WTC11 (cell line): ENCODE results near the gene NAA50. TPM values are rescaled to one million over a fixed set of nuclear protein-coding genes. Genes with fewer than 3 reads are reported as not detected.

ENCODE experiments used
- ATAC-seq: fragments of 200-7000 bp; cut with Tn5 transposase; 2 replicates; pipeline ENCODE4 v1.10.0; 2021; ENCODE audit warnings: mild to moderate bottlenecking, moderate library complexity
- CTCF ChIA-PET: fragments of 300-600 bp; sonication (Branson Sonifier 250); formaldehyde crosslinking; loops from one replicate; lab custom pipeline; 2021; ENCODE audit warnings: antibody characterized with exemption; lab: Charles Lee
- POLR2A ChIA-PET: fragments of 350-600 bp; sonication (Branson Sonifier 250); formaldehyde crosslinking; loops from one replicate; lab custom pipeline; 2021; ENCODE audit warnings: antibody characterized with exemption; lab: Charles Lee
- DNase-seq: peaks from one replicate; pipeline ENCODE4 v3.0.0; 2021; ENCODE audit warnings: low spot score
- H3K27ac Mint-ChIP-seq: 2 replicates; pipeline ENCODE4 v1.8.0; 2021; ENCODE audit warnings: mixed read lengths
- H3K27me3 Mint-ChIP-seq: 2 replicates; pipeline ENCODE4 v1.8.0; 2021; ENCODE audit warnings: low read depth, mild to moderate bottlenecking, moderate library complexity, mixed read lengths
- H3K36me3 Mint-ChIP-seq: 2 replicates; pipeline ENCODE4 v1.8.0; 2021; ENCODE audit warnings: mixed read lengths
- H3K4me1 Mint-ChIP-seq: 2 replicates; pipeline ENCODE4 v1.8.0; 2022; ENCODE audit warnings: mixed read lengths
- H3K4me3 Mint-ChIP-seq: 2 replicates; pipeline ENCODE4 v1.8.0; 2021; ENCODE audit warnings: mild to moderate bottlenecking, moderate library complexity, mixed read lengths
- H3K9me3 Mint-ChIP-seq: 2 replicates; pipeline ENCODE4 v1.8.0; 2021; ENCODE audit warnings: mixed read lengths
- NFYB ChIP-seq: sonication (generic); formaldehyde crosslinking; conservative IDR thresholded peaks from 2 replicates; pipeline ENCODE4 v1.8.0; 2022; ENCODE audit warnings: low read depth, missing genetic modification reagents
- TCF7 ChIP-seq: sonication (generic); formaldehyde crosslinking; IDR thresholded peaks from 2 replicates; pipeline ENCODE4 v1.8.0; 2022; ENCODE audit warnings: mild to moderate bottlenecking, low read depth, missing genetic modification reagents, moderate library complexity
- ZNF138 ChIP-seq: sonication (generic); formaldehyde crosslinking; conservative IDR thresholded peaks from 2 replicates; pipeline ENCODE4 v1.8.1; 2022; ENCODE audit warnings: mild to moderate bottlenecking, moderate library complexity, missing genetic modification reagents
- ZNF396 ChIP-seq: fragments of 250-450 bp; sonication (Bioruptor Pico); IDR thresholded peaks from 2 replicates; pipeline ENCODE4 v1.8.0; 2021; ENCODE audit warnings: mild to moderate bottlenecking, moderate library complexity, borderline replicate concordance
- total RNA-seq: library from RNA; stranded (reverse); gene quantifications from 3 replicates; pipeline ENCODE4 v1.2.3, GENCODE V29; 2021
- TF ChIP-seq, protein P1 (sequence below): sonication (generic); formaldehyde crosslinking; IDR thresholded peaks from 2 replicates; pipeline ENCODE4 v1.8.0; 2023; ENCODE audit warnings: missing genetic modification reagents, mild to moderate bottlenecking, borderline replicate concordance
- TF ChIP-seq, protein P2 (sequence below): sonication (generic); formaldehyde crosslinking; conservative IDR thresholded peaks from 2 replicates; pipeline ENCODE4 v1.8.1; 2022; ENCODE audit warnings: mild to moderate bottlenecking, missing genetic modification reagents
- TF ChIP-seq, protein P3 (sequence below): fragments of 250-450 bp; sonication (Bioruptor Pico); IDR thresholded peaks from 2 replicates; pipeline ENCODE4 v1.9.0; 2021; ENCODE audit warnings: mild to moderate bottlenecking
- TF ChIP-seq, protein P4 (sequence below): fragments of 250-450 bp; sonication (Bioruptor Pico); IDR thresholded peaks from 2 replicates; pipeline ENCODE4 v1.9.0; 2021; ENCODE audit warnings: mild to moderate bottlenecking
- TF ChIP-seq, protein P5 (sequence below): sonication (generic); formaldehyde crosslinking; IDR thresholded peaks from 2 replicates; pipeline ENCODE4 v1.8.1; 2022; ENCODE audit warnings: low read depth, mild to moderate bottlenecking, moderate library complexity, missing genetic modification reagents, borderline replicate concordance
- TF ChIP-seq, protein P6 (sequence below): fragments of 200-600 bp; IDR thresholded peaks from 2 replicates; pipeline ENCODE4 v1.8.0; 2022; ENCODE audit warnings: antibody characterized with exemption
- TF ChIP-seq, protein P7 (sequence below): sonication (generic); formaldehyde crosslinking; IDR thresholded peaks from 2 replicates; pipeline ENCODE4 v1.8.0; 2022; ENCODE audit warnings: mild to moderate bottlenecking, missing genetic modification reagents

Gene NAA50
- total RNA-seq, 1 experiment from 2014 or later = 193 TPM

DNA sequence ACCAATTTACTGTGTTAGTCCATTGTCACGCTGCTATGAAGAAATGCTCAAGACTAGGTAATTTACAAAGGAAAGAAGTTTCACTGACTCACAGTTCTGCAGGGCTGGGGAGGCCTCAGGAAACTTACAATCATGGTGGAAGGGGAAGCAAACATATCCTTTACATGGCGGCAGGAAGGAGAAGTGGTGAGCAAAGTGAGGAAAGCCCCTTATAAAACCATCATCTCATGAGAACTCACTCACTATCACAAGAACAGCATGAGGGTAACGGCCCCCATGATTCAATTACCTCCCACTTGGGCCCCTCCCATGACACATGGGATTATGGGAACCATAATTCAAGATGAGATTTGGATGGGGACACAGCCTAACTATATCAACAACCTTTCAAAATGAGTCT, 69.8 kb downstream of the NAA50 start (continued):
- TF ChIP-seq, protein P1, sequence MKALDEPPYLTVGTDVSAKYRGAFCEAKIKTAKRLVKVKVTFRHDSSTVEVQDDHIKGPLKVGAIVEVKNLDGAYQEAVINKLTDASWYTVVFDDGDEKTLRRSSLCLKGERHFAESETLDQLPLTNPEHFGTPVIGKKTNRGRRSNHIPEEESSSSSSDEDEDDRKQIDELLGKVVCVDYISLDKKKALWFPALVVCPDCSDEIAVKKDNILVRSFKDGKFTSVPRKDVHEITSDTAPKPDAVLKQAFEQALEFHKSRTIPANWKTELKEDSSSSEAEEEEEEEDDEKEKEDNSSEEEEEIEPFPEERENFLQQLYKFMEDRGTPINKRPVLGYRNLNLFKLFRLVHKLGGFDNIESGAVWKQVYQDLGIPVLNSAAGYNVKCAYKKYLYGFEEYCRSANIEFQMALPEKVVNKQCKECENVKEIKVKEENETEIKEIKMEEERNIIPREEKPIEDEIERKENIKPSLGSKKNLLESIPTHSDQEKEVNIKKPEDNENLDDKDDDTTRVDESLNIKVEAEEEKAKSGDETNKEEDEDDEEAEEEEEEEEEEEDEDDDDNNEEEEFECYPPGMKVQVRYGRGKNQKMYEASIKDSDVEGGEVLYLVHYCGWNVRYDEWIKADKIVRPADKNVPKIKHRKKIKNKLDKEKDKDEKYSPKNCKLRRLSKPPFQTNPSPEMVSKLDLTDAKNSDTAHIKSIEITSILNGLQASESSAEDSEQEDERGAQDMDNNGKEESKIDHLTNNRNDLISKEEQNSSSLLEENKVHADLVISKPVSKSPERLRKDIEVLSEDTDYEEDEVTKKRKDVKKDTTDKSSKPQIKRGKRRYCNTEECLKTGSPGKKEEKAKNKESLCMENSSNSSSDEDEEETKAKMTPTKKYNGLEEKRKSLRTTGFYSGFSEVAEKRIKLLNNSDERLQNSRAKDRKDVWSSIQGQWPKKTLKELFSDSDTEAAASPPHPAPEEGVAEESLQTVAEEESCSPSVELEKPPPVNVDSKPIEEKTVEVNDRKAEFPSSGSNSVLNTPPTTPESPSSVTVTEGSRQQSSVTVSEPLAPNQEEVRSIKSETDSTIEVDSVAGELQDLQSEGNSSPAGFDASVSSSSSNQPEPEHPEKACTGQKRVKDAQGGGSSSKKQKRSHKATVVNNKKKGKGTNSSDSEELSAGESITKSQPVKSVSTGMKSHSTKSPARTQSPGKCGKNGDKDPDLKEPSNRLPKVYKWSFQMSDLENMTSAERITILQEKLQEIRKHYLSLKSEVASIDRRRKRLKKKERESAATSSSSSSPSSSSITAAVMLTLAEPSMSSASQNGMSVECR (CRISPR knock-in tag) = no peak
- TF ChIP-seq NFYB (CRISPR knock-in tag) = no peak
- TF ChIP-seq, protein P2, sequence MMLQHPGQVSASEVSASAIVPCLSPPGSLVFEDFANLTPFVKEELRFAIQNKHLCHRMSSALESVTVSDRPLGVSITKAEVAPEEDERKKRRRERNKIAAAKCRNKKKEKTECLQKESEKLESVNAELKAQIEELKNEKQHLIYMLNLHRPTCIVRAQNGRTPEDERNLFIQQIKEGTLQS (CRISPR knock-in tag) = no peak
- TF ChIP-seq, protein P3, sequence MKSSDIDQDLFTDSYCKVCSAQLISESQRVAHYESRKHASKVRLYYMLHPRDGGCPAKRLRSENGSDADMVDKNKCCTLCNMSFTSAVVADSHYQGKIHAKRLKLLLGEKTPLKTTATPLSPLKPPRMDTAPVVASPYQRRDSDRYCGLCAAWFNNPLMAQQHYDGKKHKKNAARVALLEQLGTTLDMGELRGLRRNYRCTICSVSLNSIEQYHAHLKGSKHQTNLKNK (CRISPR knock-in tag) = no peak
- no peak for TF ChIP-seq TCF7 (CRISPR knock-in tag)

DNA sequence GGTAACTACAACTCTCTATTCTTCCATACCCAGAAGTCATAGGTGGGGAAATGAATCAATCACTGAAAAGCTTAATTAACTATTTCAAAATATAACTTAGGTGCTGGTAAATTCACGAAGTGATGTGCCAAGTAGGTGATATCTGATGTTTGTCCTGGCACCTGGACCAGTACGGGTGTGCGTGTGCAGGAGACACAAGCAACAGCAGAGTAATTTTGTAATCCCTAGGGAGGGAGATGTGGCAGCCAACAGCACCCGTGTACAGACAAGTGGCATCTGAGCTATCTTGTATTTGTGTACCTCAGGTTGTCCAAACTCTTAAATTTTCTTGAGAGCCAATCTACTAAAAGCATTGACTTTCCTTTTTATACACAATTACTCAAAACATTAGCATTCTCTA, 72.5 kb downstream of the NAA50 start:
- H3K27ac Mint-ChIP-seq = no peak overlapping the region
- no peak for ATAC-seq
- no peak for DNase-seq
- TF ChIP-seq, protein P4, sequence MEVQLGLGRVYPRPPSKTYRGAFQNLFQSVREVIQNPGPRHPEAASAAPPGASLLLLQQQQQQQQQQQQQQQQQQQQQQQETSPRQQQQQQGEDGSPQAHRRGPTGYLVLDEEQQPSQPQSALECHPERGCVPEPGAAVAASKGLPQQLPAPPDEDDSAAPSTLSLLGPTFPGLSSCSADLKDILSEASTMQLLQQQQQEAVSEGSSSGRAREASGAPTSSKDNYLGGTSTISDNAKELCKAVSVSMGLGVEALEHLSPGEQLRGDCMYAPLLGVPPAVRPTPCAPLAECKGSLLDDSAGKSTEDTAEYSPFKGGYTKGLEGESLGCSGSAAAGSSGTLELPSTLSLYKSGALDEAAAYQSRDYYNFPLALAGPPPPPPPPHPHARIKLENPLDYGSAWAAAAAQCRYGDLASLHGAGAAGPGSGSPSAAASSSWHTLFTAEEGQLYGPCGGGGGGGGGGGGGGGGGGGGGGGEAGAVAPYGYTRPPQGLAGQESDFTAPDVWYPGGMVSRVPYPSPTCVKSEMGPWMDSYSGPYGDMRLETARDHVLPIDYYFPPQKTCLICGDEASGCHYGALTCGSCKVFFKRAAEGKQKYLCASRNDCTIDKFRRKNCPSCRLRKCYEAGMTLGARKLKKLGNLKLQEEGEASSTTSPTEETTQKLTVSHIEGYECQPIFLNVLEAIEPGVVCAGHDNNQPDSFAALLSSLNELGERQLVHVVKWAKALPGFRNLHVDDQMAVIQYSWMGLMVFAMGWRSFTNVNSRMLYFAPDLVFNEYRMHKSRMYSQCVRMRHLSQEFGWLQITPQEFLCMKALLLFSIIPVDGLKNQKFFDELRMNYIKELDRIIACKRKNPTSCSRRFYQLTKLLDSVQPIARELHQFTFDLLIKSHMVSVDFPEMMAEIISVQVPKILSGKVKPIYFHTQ (CRISPR knock-in tag) = no peak
- no peak for TF ChIP-seq TCF7 (CRISPR knock-in tag)
- TF ChIP-seq, protein P5, sequence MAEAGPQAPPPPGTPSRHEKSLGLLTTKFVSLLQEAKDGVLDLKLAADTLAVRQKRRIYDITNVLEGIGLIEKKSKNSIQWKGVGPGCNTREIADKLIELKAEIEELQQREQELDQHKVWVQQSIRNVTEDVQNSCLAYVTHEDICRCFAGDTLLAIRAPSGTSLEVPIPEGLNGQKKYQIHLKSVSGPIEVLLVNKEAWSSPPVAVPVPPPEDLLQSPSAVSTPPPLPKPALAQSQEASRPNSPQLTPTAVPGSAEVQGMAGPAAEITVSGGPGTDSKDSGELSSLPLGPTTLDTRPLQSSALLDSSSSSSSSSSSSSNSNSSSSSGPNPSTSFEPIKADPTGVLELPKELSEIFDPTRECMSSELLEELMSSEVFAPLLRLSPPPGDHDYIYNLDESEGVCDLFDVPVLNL = no peak
- TF ChIP-seq, protein P6, sequence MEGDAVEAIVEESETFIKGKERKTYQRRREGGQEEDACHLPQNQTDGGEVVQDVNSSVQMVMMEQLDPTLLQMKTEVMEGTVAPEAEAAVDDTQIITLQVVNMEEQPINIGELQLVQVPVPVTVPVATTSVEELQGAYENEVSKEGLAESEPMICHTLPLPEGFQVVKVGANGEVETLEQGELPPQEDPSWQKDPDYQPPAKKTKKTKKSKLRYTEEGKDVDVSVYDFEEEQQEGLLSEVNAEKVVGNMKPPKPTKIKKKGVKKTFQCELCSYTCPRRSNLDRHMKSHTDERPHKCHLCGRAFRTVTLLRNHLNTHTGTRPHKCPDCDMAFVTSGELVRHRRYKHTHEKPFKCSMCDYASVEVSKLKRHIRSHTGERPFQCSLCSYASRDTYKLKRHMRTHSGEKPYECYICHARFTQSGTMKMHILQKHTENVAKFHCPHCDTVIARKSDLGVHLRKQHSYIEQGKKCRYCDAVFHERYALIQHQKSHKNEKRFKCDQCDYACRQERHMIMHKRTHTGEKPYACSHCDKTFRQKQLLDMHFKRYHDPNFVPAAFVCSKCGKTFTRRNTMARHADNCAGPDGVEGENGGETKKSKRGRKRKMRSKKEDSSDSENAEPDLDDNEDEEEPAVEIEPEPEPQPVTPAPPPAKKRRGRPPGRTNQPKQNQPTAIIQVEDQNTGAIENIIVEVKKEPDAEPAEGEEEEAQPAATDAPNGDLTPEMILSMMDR = no peak
- TF ChIP-seq, protein P2 (CRISPR knock-in tag) = no peak
- TF ChIP-seq, protein P1 (CRISPR knock-in tag) = no peak
- TF ChIP-seq ZNF138 (CRISPR knock-in tag) = no peak
- TF ChIP-seq, protein P7, sequence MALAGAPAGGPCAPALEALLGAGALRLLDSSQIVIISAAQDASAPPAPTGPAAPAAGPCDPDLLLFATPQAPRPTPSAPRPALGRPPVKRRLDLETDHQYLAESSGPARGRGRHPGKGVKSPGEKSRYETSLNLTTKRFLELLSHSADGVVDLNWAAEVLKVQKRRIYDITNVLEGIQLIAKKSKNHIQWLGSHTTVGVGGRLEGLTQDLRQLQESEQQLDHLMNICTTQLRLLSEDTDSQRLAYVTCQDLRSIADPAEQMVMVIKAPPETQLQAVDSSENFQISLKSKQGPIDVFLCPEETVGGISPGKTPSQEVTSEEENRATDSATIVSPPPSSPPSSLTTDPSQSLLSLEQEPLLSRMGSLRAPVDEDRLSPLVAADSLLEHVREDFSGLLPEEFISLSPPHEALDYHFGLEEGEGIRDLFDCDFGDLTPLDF (CRISPR knock-in tag) = no peak
- TF ChIP-seq ZNF396 (CRISPR knock-in tag) = no peak
- no peaks in the 10 kb centered on the region for H3K27me3 Mint-ChIP-seq
- H3K36me3 Mint-ChIP-seq = peaks cover 9% of the 10 kb centered on the region
- ChIA-PET CTCF (no interaction called here), POLR2A (interaction anchor here (0.6 kb wide), 1 partner anchor 214 kb away, joined by 6 read pairs; no protein-coding TSS in a partner anchor)
- no peak overlapping the region for H3K4me3 Mint-ChIP-seq
- peaks cover 6% of the 10 kb centered on the region for H3K9me3 Mint-ChIP-seq
- H3K4me1 Mint-ChIP-seq = peaks cover 15% of the 10 kb centered on the region
